Esophagus muscularis mucosa (tissue), 4 donors: ENCODE measurements around the gene PFKFB3. TPM values are rescaled to one million over a fixed set of nuclear protein-coding genes. Genes with fewer than 3 reads are reported as not detected.
A peak's percentile ranks its signal among the peaks of the same experiment; 100 is the strongest.
"Not testable (repeated sequence)": the region's sequence is repeated elsewhere in the genome, so short reads cannot be mapped to it uniquely, and the experiment has no call there.

Source experiments
- DNase-seq: peaks from one replicate; pipeline ENCODE4 v3.0.0-alpha.2; 2017; ENCODE audit errors: extremely low spot score
- H3K27ac ChIP-seq, 4 donors: fragments of 200-600 bp; sonication (generic); replicated peaks in 1 of 4; 1 replicate in 3 of 4; 2 replicates in 1 of 4; pipeline ENCODE4 v1.5.1; 2016 to 2019; ENCODE audit warnings: mild to moderate bottlenecking in 1 of 4
- H3K27me3 ChIP-seq, 4 donors: fragments of 200-600 bp; sonication (generic); one replicate each; pipeline versions ENCODE4 v1.5.1 to v1.6.0; 2016 to 2019
- H3K36me3 ChIP-seq, 4 donors: fragments of 200-600 bp; sonication (generic); one replicate each; pipeline ENCODE4 v1.5.1; 2016 to 2019
- H3K4me1 ChIP-seq, 4 donors: fragments of 200-600 bp; sonication (generic); one replicate each; pipeline ENCODE4 v1.5.1; 2016 to 2019
- H3K4me3 ChIP-seq, 4 donors: fragments of 200-600 bp; sonication (generic); 1 replicate in 2 of 4; 2 replicates in 2 of 4; pipeline ENCODE4 v1.5.1; 2016 to 2019; ENCODE audit warnings: mild to moderate bottlenecking in 4 of 4, moderate library complexity in 1 of 4
- H3K9me3 ChIP-seq, 4 donors: fragments of 200-600 bp; sonication (generic); 1 replicate in 3 of 4; 2 replicates in 1 of 4; pipeline ENCODE4 v1.5.1; 2016 to 2019
- EP300 ChIP-seq: sonication (generic); formaldehyde crosslinking; IDR thresholded peaks from one replicate; pipeline ENCODE4 v1.6.1; 2017; ENCODE audit warnings: antibody characterized with exemption
- POLR2A ChIP-seq: fragments of 450-650 bp; IDR thresholded peaks from one replicate; pipeline ENCODE4 v1.6.1; 2017; ENCODE audit warnings: antibody characterized with exemption, moderate library complexity, mild to moderate bottlenecking, low read depth
- POLR2AphosphoS5 ChIP-seq, 2 donors: sonication (generic); formaldehyde crosslinking; IDR thresholded peaks; one replicate each; pipeline ENCODE4 v1.6.1; 2017; ENCODE audit warnings: antibody characterized with exemption in 2 of 2
- WGBS: methylation state at CpG from one replicate; pipeline ENCODE4 v1.1.5; 2018; 5-methylcytosine and 5-hydroxymethylcytosine counted together
- intact Hi-C: fragments of 100-400 bp; cut with DNase I; formaldehyde crosslinking; loops from one replicate; pipeline ENCODE4 v1.15.1; 2023
- total RNA-seq, 4 donors: library from RNA; depleted of rRNA; stranded (reverse); fragments of >200 nt; gene quantifications; one replicate each; pipeline versions ENCODE4 v1.1.0 to v1.2.1, GENCODE V29; 2016
- TF ChIP-seq, protein P1 (sequence below), 3 experiments: fragments of 200-600 bp in 2 of 3; fragments of 450-650 bp in 1 of 3; sonication (generic) in 2 of 3; IDR thresholded peaks; one replicate each; pipeline ENCODE4 v1.5.1; 2017 to 2019; ENCODE audit warnings: antibody characterized with exemption in 3 of 3, mild to moderate bottlenecking in 2 of 3, moderate library complexity in 1 of 3

The PFKFB3 gene
- total RNA-seq, 4 donors from 2014 or later, result 22.4 to 49.1 (median 37.9) TPM

DNA sequence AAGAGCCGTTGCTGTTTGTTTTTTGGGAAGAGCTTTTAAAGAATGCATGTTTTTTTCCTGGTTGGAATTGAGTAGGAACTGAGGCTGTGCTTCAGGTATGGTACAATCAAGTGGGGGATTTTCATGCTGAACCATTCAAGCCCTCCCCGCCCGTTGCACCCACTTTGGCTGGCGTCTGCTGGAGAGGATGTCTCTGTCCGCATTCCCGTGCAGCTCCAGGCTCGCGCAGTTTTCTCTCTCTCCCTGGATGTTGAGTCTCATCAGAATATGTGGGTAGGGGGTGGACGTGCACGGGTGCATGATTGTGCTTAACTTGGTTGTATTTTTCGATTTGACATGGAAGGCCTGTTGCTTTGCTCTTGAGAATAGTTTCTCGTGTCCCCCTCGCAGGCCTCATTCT, 31.6 kb downstream of the PFKFB3 start:
- no peak overlapping the region for H3K4me3 ChIP-seq
- no peak overlapping the region for H3K27ac ChIP-seq
- TF ChIP-seq, protein P1, sequence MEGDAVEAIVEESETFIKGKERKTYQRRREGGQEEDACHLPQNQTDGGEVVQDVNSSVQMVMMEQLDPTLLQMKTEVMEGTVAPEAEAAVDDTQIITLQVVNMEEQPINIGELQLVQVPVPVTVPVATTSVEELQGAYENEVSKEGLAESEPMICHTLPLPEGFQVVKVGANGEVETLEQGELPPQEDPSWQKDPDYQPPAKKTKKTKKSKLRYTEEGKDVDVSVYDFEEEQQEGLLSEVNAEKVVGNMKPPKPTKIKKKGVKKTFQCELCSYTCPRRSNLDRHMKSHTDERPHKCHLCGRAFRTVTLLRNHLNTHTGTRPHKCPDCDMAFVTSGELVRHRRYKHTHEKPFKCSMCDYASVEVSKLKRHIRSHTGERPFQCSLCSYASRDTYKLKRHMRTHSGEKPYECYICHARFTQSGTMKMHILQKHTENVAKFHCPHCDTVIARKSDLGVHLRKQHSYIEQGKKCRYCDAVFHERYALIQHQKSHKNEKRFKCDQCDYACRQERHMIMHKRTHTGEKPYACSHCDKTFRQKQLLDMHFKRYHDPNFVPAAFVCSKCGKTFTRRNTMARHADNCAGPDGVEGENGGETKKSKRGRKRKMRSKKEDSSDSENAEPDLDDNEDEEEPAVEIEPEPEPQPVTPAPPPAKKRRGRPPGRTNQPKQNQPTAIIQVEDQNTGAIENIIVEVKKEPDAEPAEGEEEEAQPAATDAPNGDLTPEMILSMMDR (IDR thresholded peaks at IDR 0.05), result no peak
- no peak for TF ChIP-seq POLR2AphosphoS5 (IDR thresholded peaks at IDR 0.05)
- TF ChIP-seq EP300, result no peak
- no peak for TF ChIP-seq POLR2A
- WGBS, result 91% methylated on average over 13 of the region's 13 CpGs
- intact Hi-C loops, result loop anchor here (10.0 kb wide), 1 partner anchor 150 kb away; no protein-coding TSS in a partner anchor
- H3K27me3 ChIP-seq, result no peaks in the 10 kb centered on the region
- peaks cover 21 to 76% (median 73%) of the 10 kb centered on the region in 4 donors for H3K36me3 ChIP-seq
- H3K4me1 ChIP-seq, result peaks cover 0 to 7% (median 6%) of the 10 kb centered on the region in 4 donors
- no peaks in the 10 kb centered on the region for H3K9me3 ChIP-seq
- DNase-seq, result no peak

- 85% methylated on average over 36 of the region's 38 CpGs for WGBS
- Histone ChIP-seq H3K9me3 (no peaks in the 10 kb centered on the region), H3K4me1 (peaks cover 0 to 13% (median 10%) of the 10 kb centered on the region in 4 donors), H3K27ac (no peak overlapping the region), H3K27me3 (no peaks in the 10 kb centered on the region), H3K36me3 (peaks cover 16 to 54% (median 51%) of the 10 kb centered on the region in 4 donors), H3K4me3 (no peak overlapping the region)
- intact Hi-C loops, result loop anchor here (10.0 kb wide), 1 partner anchor 148 kb away; no protein-coding TSS in a partner anchor
- TF ChIP-seq POLR2AphosphoS5 (IDR thresholded peaks at IDR 0.05), result no peak
- DNase-seq, result no peak
Measured at GRCh38 chr10:6236349-6237198, 33.8 kb downstream of the PFKFB3 start.

DNA sequence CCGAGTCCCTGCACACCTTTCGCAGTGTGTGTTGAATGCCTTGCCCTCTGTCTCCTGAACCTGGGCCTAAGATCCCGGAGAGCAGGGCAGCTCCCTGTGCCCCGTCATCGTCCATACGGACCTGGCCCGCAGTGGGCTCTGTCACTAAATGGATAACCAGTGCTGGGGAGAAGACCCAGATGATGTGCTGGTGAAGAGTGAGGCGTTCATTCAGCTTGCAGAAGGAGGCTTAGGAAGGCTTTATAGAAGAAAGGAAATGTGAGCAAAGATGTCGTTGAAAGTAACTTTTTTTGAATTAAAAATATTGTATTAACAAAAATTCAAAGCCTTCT, 34.4 kb downstream of the PFKFB3 start:
- WGBS, result 92% methylated on average over 9 of the region's 9 CpGs
- no peak for DNase-seq
- H3K4me3 ChIP-seq, result no peak overlapping the region
- H3K36me3 ChIP-seq, result peaks cover 16 to 49% (median 45%) of the 10 kb centered on the region in 4 donors
- no peaks in the 10 kb centered on the region for H3K9me3 ChIP-seq
- H3K27me3 ChIP-seq, result no peaks in the 10 kb centered on the region
- intact Hi-C loops, result loop anchor here (10.0 kb wide), 1 partner anchor 148 kb away; no protein-coding TSS in a partner anchor
- H3K27ac ChIP-seq, result no peak overlapping the region
- H3K4me1 ChIP-seq, result peaks cover 4 to 19% (median 10%) of the 10 kb centered on the region in 4 donors
- TF ChIP-seq POLR2A, result no peak
- TF ChIP-seq EP300, result no peak
- no peak for TF ChIP-seq POLR2AphosphoS5 (IDR thresholded peaks at IDR 0.05)
- TF ChIP-seq, protein P1 (IDR thresholded peaks at IDR 0.05), result no peak

DNA sequence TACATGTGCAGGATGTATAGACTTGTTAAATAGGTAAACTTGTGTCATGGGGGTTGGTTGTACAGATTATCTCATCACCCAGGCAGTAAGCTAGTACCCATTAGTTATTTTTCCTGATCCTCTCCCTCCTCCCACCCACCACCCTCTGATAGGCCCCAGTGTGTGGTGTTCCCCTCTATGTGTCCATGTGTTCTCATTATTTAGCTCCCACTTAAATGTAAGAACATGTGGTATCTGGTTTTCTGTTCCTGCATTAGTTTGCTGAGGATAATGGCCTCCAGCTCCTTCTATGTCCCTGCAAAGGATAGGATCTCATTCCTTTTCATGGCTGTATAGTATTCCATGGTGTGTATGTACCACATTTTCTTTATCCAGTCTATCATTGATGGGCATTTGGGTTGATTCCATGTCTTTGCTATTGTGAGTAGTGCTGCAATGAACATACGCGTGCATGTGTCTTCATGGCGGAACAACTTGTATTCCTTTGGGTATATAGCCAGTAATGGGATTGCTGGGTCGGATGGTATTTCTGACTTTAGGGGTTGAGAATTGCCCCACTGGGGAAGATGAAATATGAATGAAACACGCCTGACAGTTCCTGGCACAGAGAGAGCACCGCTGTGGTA, 36.0 kb downstream of the PFKFB3 start:
- Histone ChIP-seq H3K27ac (peak overlapping the region in 1 of 4 donors; percentile 39), H3K36me3 (peaks cover 8 to 33% (median 30%) of the 10 kb centered on the region in 4 donors), H3K4me1 (peaks cover 6 to 19% (median 10%) of the 10 kb centered on the region in 4 donors)
- DNase-seq, H3K27me3 ChIP-seq, H3K9me3 ChIP-seq, H3K4me3 ChIP-seq: not testable (repeated sequence)
- intact Hi-C loops, result loop anchor here (10.0 kb wide), 1 partner anchor 146 kb away; no protein-coding TSS in a partner anchor
- WGBS, result 88% methylated on average over 6 of the region's 6 CpGs

DNA sequence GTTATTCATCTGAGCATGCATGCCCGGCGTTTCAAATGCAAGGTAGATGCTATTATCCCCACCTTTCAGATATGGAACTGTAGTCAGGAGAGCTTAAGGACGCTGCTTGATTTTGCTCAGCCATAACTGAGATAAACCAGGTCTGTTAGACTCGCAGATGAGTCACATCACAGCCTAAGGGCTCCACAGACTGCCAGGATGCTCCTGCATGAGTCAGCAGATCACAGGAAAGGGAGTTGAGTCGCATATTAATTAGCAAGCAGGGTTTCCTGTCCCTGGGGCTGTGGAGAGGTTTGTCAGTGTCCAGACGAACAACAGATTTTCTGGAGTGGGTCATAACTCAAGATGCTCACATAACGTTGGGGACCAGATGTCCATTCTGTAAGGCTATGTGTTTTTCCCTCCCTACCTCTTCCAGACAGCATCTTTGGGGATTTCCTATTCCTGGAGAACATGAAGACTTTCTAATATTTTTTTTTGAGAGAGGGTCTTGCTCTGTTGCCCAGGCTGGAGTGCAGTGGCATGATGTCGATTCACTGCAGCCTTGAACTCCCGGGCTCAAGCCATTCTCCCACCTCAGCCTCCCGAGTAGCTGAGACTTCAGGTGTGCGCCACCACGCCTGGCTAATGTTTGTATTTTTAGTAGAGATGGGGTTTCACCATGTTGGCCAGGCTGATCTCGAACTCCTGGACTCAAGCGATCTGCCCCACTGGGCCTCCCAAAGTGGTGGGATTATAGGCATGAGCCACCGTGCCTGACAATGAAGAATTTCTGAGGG, 36.7 kb downstream of the PFKFB3 start:
- H3K9me3 ChIP-seq, result no peaks in the 10 kb centered on the region
- H3K27me3 ChIP-seq, result no peaks in the 10 kb centered on the region
- H3K4me3 ChIP-seq, result no peak overlapping the region
- DNase-seq, result no peak
- 72% methylated on average over 15 of the region's 15 CpGs for WGBS
- TF ChIP-seq POLR2A, result no peak
- TF ChIP-seq EP300, result no peak
- TF ChIP-seq POLR2AphosphoS5 (IDR thresholded peaks at IDR 0.05), result peak; percentile 58 to 65
- peaks cover 6 to 19% (median 10%) of the 10 kb centered on the region in 4 donors for H3K4me1 ChIP-seq
- H3K27ac ChIP-seq, result peak overlapping the region in 2 of 4 donors; percentile 39 to 42
- peaks cover 5 to 26% (median 23%) of the 10 kb centered on the region in 4 donors for H3K36me3 ChIP-seq
- intact Hi-C loops, result loop anchor here (10.0 kb wide), 1 partner anchor 145 kb away; no protein-coding TSS in a partner anchor
